Raji (cell line): ENCODE results near the gene CSNK1E.

Source experiments
- POLR2A ChIP-seq: IDR thresholded peaks from 2 replicates; pipeline ENCODE4 v1.6.1; 2011; ENCODE audit warnings: low read depth, low read length, control low read depth; ENCODE audit not compliant: insufficient read depth

Gene CSNK1E

GRCh38 chr22:38317122-38317994 lies at the start of gene CSNK1E:
TSS of gene CSNK1E (minus strand) at chr22:38317433. CDS start at chr22:38314157, 3,276 bp downstream.
- TF ChIP-seq POLR2A = no peak

DNA sequence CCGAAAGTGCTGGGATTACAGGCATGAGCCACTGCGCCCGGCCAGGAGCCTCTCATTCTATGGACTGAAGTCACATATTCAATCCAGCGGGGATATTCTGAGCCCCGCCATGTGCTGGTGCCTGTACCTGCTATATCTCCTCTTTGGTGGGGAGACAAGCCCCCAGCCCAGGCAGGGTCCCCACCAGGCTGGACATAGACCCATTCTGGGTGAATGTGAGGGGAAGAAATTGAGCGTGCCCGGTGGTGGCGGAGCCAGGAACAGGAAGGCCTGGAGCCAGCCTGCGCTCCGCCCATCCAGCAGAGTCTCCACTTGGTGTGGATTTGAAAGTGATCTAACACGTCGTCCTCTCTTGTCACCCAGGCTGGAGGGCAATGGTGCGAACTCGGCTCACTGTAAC lies 38.0 kb upstream of the CSNK1E start:
- no peak for TF ChIP-seq POLR2A

DNA sequence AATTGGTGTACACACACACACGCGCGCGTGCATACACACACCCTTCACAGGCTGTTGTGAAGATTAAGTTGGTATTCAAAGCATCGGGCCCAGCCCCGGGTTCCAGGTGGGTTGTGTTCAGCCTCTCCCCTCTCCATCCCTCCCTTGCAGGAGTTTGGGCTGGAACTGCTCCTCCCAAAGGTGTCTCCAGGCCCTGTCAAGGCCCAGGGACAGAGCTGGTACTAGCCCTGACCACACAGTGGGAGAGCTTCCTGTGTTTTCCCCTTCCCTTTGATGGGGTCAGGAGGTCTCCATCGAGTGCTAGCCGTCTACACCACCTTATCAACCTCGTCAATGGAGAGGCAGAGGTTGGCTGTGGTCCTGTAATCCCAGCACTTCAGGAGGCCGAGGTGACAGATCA lies 36.5 kb upstream of the CSNK1E start:
- TF ChIP-seq POLR2A = no peak

- no peak for TF ChIP-seq POLR2A
Observed at GRCh38 chr22:38353142-38353629, 36.0 kb upstream of the CSNK1E start.

- TF ChIP-seq POLR2A = no peak
Observed at GRCh38 chr22:38352436-38352835, 35.2 kb upstream of the CSNK1E start.

- no peak for TF ChIP-seq POLR2A
Observed at GRCh38 chr22:38350444-38351359, 33.5 kb upstream of the CSNK1E start.

DNA sequence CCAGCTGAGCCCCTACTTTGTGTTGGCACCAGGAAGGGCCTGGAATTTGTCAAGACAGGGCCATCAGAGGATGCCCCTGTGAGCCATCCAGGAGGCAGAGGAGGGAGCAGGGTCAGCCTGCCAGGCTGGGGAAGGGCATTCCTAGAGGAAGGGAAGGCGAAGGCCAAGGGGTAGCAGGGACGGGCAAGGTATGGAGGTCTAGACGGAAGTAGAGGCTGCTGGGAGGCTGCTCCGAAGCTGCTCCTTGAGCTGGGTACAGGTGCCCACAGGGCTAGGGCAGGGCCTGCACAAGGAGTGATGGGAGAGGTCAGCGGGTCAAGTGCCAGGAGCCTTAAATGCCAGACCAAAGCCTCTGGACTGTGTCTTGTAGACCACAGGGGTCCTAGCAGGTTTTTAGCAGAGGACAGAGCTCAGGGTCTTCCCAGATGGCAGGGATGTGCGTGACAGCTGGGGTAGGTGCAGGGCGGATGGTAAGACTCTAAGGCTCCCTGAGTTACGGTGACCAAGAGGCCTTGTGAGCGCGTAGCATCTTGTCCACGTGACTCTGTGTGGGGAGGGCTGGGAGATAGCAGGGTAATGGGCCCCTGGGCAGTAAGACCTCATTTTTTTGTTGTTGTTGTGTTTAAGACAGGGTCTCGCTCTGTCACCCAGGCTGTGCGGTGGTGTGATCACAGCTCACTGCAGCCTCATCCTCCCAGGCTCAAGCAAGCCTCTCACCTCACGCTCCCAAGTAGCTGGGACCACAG lies 31.7 kb upstream of the CSNK1E start:
- TF ChIP-seq POLR2A = no peak

DNA sequence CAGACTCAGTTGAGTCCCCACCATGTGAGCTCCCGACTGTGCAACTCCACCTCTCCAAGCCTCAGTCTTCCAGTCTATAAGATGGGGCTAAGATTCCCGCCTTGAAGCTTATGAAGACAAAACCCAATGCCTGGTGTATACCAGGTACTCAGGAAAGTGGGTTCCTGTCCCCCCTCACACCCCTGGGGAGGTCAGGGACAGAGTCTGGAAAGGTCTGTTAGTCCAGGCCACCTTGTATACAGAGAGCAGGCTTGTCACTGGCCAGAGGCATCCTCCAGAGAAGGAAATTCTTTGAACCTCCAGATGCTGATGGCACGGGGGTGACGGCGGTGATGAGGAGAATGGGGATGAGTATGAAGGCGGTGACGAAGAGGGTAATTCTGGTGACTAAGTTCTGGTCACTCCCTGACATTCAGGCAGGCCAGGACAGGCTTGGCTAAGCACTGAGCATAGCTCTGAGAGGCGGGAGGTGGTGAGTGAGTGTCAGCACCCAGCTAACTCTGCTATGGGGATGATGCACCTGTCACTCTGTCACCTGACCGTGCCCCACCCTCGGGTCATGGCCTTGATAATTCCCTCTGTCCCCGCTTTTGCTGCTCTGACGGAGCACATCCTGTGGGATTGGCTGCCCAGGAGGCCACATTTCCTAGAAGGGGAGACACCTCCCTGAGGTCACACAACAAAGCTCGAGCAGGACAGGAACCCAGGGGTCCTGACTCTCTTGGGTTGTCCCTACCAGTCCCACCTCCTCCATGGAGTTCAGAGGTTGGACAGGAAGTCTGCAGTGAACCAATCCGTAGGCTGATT lies 30.9 kb upstream of the CSNK1E start:
- no peak for TF ChIP-seq POLR2A

DNA sequence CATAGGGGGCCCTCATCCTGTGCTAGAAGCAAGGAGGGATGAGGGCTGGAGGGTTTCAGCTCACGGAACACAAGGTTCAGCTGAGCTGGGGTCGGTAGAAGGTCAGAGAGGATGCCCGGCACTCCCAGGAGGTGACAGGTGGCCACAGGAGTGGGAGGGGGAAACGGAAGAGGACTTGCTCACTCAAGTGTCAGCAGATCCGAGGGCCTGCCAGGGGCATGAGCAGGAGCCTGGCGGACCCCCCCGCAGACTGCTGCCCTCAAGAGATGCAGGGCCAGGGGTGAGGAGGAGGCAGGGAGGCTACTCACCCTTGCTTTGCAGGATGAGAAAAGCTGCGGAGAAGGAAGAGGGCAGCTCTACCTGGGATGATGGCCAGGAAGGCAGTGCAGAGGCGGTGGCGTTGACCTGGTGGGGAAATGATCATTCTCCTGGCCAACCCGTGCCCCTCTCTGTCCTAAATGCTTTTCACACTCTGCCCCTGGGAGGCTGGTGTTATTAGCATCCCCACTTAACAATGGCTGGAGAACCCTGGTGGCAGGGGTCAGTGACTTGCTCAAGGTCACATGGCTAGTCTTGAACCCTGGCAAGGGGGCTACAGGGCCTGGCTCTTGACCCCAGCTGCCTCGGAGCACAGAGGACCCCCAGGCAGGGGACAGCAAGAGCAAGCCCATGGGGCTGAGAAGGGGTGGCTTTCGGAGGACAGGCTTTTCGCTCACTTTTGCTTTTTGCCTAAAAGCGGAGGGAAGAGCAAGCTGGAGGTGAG lies 30.1 kb upstream of the CSNK1E start:
- TF ChIP-seq POLR2A = no peak

- no peak for TF ChIP-seq POLR2A
Observed at GRCh38 chr22:38346506-38346905, 29.3 kb upstream of the CSNK1E start.

- no peak for TF ChIP-seq POLR2A
Observed at GRCh38 chr22:38345782-38346181, 28.5 kb upstream of the CSNK1E start.

- TF ChIP-seq POLR2A = no peak
Observed at GRCh38 chr22:38338772-38339379, 21.6 kb upstream of the CSNK1E start.

DNA sequence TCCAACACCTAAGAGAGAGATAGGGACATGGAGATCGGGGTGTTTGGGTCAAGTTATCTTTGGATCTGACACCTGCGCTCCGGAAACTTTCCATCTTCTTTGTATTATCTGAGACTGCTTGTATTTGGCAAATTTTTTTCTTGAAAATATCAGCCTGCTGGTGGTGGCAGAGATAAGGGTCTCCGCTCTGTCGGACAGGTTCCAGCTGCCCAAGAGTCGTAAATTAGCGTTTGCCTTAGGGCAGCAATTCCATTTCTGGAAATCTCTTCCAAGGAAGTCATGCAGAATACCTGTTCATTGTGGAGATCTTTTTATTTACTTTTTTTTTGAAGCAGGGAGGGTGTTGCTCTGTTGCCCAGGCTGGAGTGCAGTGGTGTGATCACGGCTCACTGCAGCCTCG lies 19.5 kb upstream of the CSNK1E start:
- TF ChIP-seq POLR2A = no peak
